Esophagus muscularis mucosa (tissue), 4 donors: ENCODE measurements around the gene KHNYN. TPM values are rescaled to one million over a fixed set of nuclear protein-coding genes. Genes with fewer than 3 reads are reported as not detected.

Experiments used
- DNase-seq: peaks from one replicate; pipeline ENCODE4 v3.0.0-alpha.2; 2017; ENCODE audit errors: extremely low spot score
- H3K27ac ChIP-seq, 4 donors: fragments of 200-600 bp; sonication (generic); replicated peaks in 1 of 4; 1 replicate in 3 of 4; 2 replicates in 1 of 4; pipeline ENCODE4 v1.5.1; 2016 to 2019; ENCODE audit warnings: mild to moderate bottlenecking in 1 of 4
- H3K27me3 ChIP-seq, 4 donors: fragments of 200-600 bp; sonication (generic); one replicate each; pipeline versions ENCODE4 v1.5.1 to v1.6.0; 2016 to 2019
- H3K36me3 ChIP-seq, 4 donors: fragments of 200-600 bp; sonication (generic); one replicate each; pipeline ENCODE4 v1.5.1; 2016 to 2019
- H3K4me1 ChIP-seq, 4 donors: fragments of 200-600 bp; sonication (generic); one replicate each; pipeline ENCODE4 v1.5.1; 2016 to 2019
- H3K4me3 ChIP-seq, 4 donors: fragments of 200-600 bp; sonication (generic); 1 replicate in 2 of 4; 2 replicates in 2 of 4; pipeline ENCODE4 v1.5.1; 2016 to 2019; ENCODE audit warnings: mild to moderate bottlenecking in 4 of 4, moderate library complexity in 1 of 4
- H3K9me3 ChIP-seq, 4 donors: fragments of 200-600 bp; sonication (generic); 1 replicate in 3 of 4; 2 replicates in 1 of 4; pipeline ENCODE4 v1.5.1; 2016 to 2019
- EP300 ChIP-seq: sonication (generic); formaldehyde crosslinking; IDR thresholded peaks from one replicate; pipeline ENCODE4 v1.6.1; 2017; ENCODE audit warnings: antibody characterized with exemption
- POLR2A ChIP-seq: fragments of 450-650 bp; IDR thresholded peaks from one replicate; pipeline ENCODE4 v1.6.1; 2017; ENCODE audit warnings: antibody characterized with exemption, moderate library complexity, mild to moderate bottlenecking, low read depth
- POLR2AphosphoS5 ChIP-seq, 2 donors: sonication (generic); formaldehyde crosslinking; IDR thresholded peaks; one replicate each; pipeline ENCODE4 v1.6.1; 2017; ENCODE audit warnings: antibody characterized with exemption in 2 of 2
- WGBS: methylation state at CpG from one replicate; pipeline ENCODE4 v1.1.5; 2018; 5-methylcytosine and 5-hydroxymethylcytosine counted together
- intact Hi-C: fragments of 100-400 bp; cut with DNase I; formaldehyde crosslinking; loops from one replicate; pipeline ENCODE4 v1.15.1; 2023
- total RNA-seq, 4 donors: library from RNA; depleted of rRNA; stranded (reverse); fragments of >200 nt; gene quantifications; one replicate each; pipeline versions ENCODE4 v1.1.0 to v1.2.1, GENCODE V29; 2016
- TF ChIP-seq, protein P1 (sequence below), 3 experiments: fragments of 200-600 bp in 2 of 3; fragments of 450-650 bp in 1 of 3; sonication (generic) in 2 of 3; IDR thresholded peaks; one replicate each; pipeline ENCODE4 v1.5.1; 2017 to 2019; ENCODE audit warnings: antibody characterized with exemption in 3 of 3, mild to moderate bottlenecking in 2 of 3, moderate library complexity in 1 of 3

KHNYN gene
- total RNA-seq, 4 donors from 2014 or later, result 46.5 to 75.8 (median 58.4) TPM

DNA sequence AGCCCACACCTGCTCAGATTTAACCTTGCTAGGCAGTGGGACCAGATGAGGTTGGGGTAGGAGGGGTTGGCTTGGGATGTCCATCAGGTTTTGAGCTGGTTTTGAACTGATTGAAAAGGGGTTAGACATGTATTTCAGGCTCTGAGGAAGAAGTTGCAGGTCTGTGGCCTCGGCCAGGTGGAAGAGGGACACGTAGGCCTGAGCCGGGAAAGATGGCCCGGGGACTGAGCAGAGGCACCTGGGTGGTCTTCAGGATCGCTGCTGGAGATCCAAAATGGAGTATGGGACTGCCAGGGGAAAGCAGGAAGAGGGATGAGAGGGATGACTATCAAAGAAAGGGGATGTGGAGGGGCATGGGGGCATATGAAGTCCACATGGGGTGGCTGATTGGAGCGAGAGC is 23.3 kb upstream of the KHNYN start:
- Histone ChIP-seq H3K36me3 (peaks cover 5 to 48% (median 40%) of the 10 kb centered on the region in 4 donors), H3K4me1 (peaks cover 23 to 46% (median 35%) of the 10 kb centered on the region in 4 donors), H3K9me3 (no peaks in the 10 kb centered on the region), H3K27me3 (no peaks in the 10 kb centered on the region), H3K27ac (no peak overlapping the region), H3K4me3 (no peak overlapping the region)
- TF ChIP-seq, protein P1, sequence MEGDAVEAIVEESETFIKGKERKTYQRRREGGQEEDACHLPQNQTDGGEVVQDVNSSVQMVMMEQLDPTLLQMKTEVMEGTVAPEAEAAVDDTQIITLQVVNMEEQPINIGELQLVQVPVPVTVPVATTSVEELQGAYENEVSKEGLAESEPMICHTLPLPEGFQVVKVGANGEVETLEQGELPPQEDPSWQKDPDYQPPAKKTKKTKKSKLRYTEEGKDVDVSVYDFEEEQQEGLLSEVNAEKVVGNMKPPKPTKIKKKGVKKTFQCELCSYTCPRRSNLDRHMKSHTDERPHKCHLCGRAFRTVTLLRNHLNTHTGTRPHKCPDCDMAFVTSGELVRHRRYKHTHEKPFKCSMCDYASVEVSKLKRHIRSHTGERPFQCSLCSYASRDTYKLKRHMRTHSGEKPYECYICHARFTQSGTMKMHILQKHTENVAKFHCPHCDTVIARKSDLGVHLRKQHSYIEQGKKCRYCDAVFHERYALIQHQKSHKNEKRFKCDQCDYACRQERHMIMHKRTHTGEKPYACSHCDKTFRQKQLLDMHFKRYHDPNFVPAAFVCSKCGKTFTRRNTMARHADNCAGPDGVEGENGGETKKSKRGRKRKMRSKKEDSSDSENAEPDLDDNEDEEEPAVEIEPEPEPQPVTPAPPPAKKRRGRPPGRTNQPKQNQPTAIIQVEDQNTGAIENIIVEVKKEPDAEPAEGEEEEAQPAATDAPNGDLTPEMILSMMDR (IDR thresholded peaks at IDR 0.05), result no peak
- TF ChIP-seq POLR2AphosphoS5 (IDR thresholded peaks at IDR 0.05), result no peak
- TF ChIP-seq POLR2A, result no peak
- no peak for TF ChIP-seq EP300
- intact Hi-C loops, result no loop called here
- 94% methylated on average over 6 of the region's 6 CpGs for WGBS
- no peak for DNase-seq

GRCh38 chr14:24407608-24408325 is 22.0 kb upstream of the KHNYN start:
- H3K4me3 ChIP-seq, result no peak overlapping the region
- peaks cover 9 to 38% (median 26%) of the 10 kb centered on the region in 4 donors for H3K4me1 ChIP-seq
- WGBS, result 90% methylated on average over 12 of the region's 18 CpGs
- H3K27ac ChIP-seq, result no peak overlapping the region
- H3K36me3 ChIP-seq, result peaks cover 5 to 61% (median 48%) of the 10 kb centered on the region in 4 donors
- H3K9me3 ChIP-seq, result no peaks in the 10 kb centered on the region
- intact Hi-C loops, result no loop called here
- no peak for DNase-seq
- H3K27me3 ChIP-seq, result no peaks in the 10 kb centered on the region
- TF ChIP-seq, protein P1 (IDR thresholded peaks at IDR 0.05), result no peak
- TF ChIP-seq POLR2A, result no peak
- no peak for TF ChIP-seq EP300
- TF ChIP-seq POLR2AphosphoS5 (IDR thresholded peaks at IDR 0.05), result no peak

DNA sequence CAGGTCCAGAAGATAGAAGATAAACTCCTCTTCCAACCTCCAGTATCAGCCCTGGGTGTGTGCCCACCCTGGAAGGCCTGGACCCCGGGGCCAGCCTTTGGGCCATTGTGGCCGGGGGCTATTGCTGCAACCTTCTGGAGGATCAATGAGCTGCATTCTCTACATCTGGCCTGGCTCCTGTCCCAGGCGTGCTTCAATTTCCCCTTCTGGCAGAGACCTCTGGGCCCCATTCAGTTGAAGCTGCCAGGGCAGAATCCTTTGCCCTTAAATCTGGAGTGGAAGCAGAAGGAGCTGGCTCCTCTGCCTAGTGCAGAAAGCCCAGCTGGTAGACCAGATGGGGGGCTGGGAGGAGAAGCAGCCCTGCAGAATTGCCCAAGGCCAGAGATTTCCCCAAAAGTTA is 21.0 kb upstream of the KHNYN start:
- no peak overlapping the region for H3K27ac ChIP-seq
- intact Hi-C loops, result no loop called here
- WGBS, result 25% methylated on average over 1 of the region's 3 CpGs
- no peaks in the 10 kb centered on the region for H3K27me3 ChIP-seq
- H3K9me3 ChIP-seq, result no peaks in the 10 kb centered on the region
- no peak overlapping the region for H3K4me3 ChIP-seq
- H3K36me3 ChIP-seq, result peaks cover 7 to 71% (median 57%) of the 10 kb centered on the region in 4 donors
- no peak for DNase-seq
- TF ChIP-seq, protein P1 (IDR thresholded peaks at IDR 0.05), result no peak
- TF ChIP-seq POLR2AphosphoS5 (IDR thresholded peaks at IDR 0.05) (no peak), POLR2A (no peak), EP300 (no peak)
- peaks cover 0 to 28% (median 16%) of the 10 kb centered on the region in 4 donors for H3K4me1 ChIP-seq

GRCh38 chr14:24409192-24409591 is 20.6 kb upstream of the KHNYN start:
- intact Hi-C loops, result no loop called here
- H3K27me3 ChIP-seq, result no peaks in the 10 kb centered on the region
- DNase-seq, result no peak
- peaks cover 0 to 24% (median 12%) of the 10 kb centered on the region in 4 donors for H3K4me1 ChIP-seq
- H3K27ac ChIP-seq, result no peak overlapping the region
- peaks cover 8 to 75% (median 61%) of the 10 kb centered on the region in 4 donors for H3K36me3 ChIP-seq
- H3K4me3 ChIP-seq, result no peak overlapping the region
- WGBS, result 80% methylated on average over 6 of the region's 6 CpGs
- H3K9me3 ChIP-seq, result no peaks in the 10 kb centered on the region
- no peak for TF ChIP-seq POLR2A
- TF ChIP-seq POLR2AphosphoS5 (IDR thresholded peaks at IDR 0.05), result no peak
- TF ChIP-seq, protein P1 (IDR thresholded peaks at IDR 0.05), result no peak
- TF ChIP-seq EP300, result no peak

GRCh38 chr14:24409956-24410355 is 19.8 kb upstream of the KHNYN start:
- no peak overlapping the region for H3K4me3 ChIP-seq
- H3K27me3 ChIP-seq, result no peaks in the 10 kb centered on the region
- no peak for TF ChIP-seq EP300
- TF ChIP-seq, protein P1 (IDR thresholded peaks at IDR 0.05), result no peak
- TF ChIP-seq POLR2AphosphoS5 (IDR thresholded peaks at IDR 0.05), result no peak
- no peak for TF ChIP-seq POLR2A
- intact Hi-C loops, result no loop called here
- H3K36me3 ChIP-seq, result peaks cover 13 to 83% (median 69%) of the 10 kb centered on the region in 4 donors
- H3K27ac ChIP-seq, result no peak overlapping the region
- peaks cover 0 to 17% (median 7%) of the 10 kb centered on the region in 4 donors for H3K4me1 ChIP-seq
- 96% methylated on average over 10 of the region's 10 CpGs for WGBS
- H3K9me3 ChIP-seq, result no peaks in the 10 kb centered on the region
- no peak for DNase-seq
